HCT116 (cell line): ENCODE results near the gene BST2. TPM values are rescaled to one million over a fixed set of nuclear protein-coding genes. Genes with fewer than 3 reads are reported as not detected.

Source experiments
- ATAC-seq: fragments of 200-7000 bp; cut with Tn5 transposase; 2 replicates; pipeline ENCODE4 v1.9.1; 2020; ENCODE audit warnings: mild to moderate bottlenecking, moderate library complexity
- BruUV-seq: library from RNA; stranded (reverse); fragments of 400-500 nt; replicated peaks from 2 replicates; lab custom pipeline; 2021; lab: Mats Ljungman, UMichigan
- CTCF ChIA-PET: fragments of 300-600 bp; sonication (Branson Sonifier 250); formaldehyde crosslinking; loops from one replicate; lab custom pipeline; 2021; ENCODE audit warnings: antibody characterized with exemption; lab: Charles Lee
- POLR2A ChIA-PET: fragments of 300-600, 350-600 bp; sonication (Branson Sonifier 250); formaldehyde crosslinking; loops from one replicate; lab custom pipeline; 2021; ENCODE audit warnings: antibody characterized with exemption; lab: Charles Lee
- RAD21 ChIA-PET, 2 experiments: fragments of 300-600 bp; sonication (Branson Sonifier 250); formaldehyde crosslinking; loops; one replicate each; lab custom pipeline; 2023; ENCODE audit warnings: low total read pairs in 2 of 2; ENCODE audit not compliant: uncharacterized antibody in 2 of 2, unreplicated experiment in 2 of 2, low non-redundant PET in 1 of 2; lab: Charles Lee
- DNase-seq: peaks from one replicate; pipeline ENCODE4 v3.0.0-alpha.2; 2010; ENCODE audit warnings: low read depth, low spot score
- H2AFZ ChIP-seq: fragments of 200-600 bp; shearing (Covaris generic), sonication (generic); 2 replicates; pipeline ENCODE4 v1.6.1; 2017; ENCODE audit warnings: low read depth, mixed run types, mixed read lengths, antibody characterized with exemption, low read length; ENCODE audit not compliant: poor library complexity, severe bottlenecking
- H3K27ac ChIP-seq: 2 replicates; pipeline ENCODE4 v1.5.1; 2012; ENCODE audit warnings: low read depth, low read length
- H3K27me3 ChIP-seq: fragments of 200-600 bp; sonication (generic); 2 replicates; pipeline ENCODE4 v1.6.1; 2016; ENCODE audit warnings: mixed run types, low read length, mixed read lengths; ENCODE audit not compliant: insufficient read depth
- H3K36me3 ChIP-seq, 2 experiments: fragments of 200-500 bp in 1 of 2; fragments of 200-600 bp in 1 of 2; sonication (Bioruptor generic) in 1 of 2; sonication (generic) in 1 of 2; 2 replicates each; pipeline versions ENCODE4 v1.5.1 to v1.6.1; 2014 to 2016; ENCODE audit warnings: low read length in 2 of 2, inconsistent platforms in 1 of 2, mixed read lengths in 1 of 2, mixed run types in 1 of 2; ENCODE audit not compliant: insufficient read depth in 2 of 2, control insufficient read depth in 1 of 2
- H3K4me1 ChIP-seq, 2 experiments: fragments of 200-600 bp in 1 of 2; sonication (generic) in 1 of 2; 2 replicates each; pipeline versions ENCODE4 v1.5.1 to v1.6.1; 2012 to 2017; ENCODE audit warnings: low read length in 2 of 2, inconsistent platforms in 1 of 2, mild to moderate bottlenecking in 1 of 2, mixed read lengths in 1 of 2, mixed run types in 1 of 2, moderate library complexity in 1 of 2; ENCODE audit not compliant: insufficient read depth in 2 of 2, control insufficient read depth in 1 of 2
- H3K4me2 ChIP-seq: fragments of 200-600 bp; sonication (generic); 2 replicates; pipeline ENCODE4 v1.6.1; 2017; ENCODE audit warnings: mixed run types, low read length, mixed read lengths
- H3K4me3 ChIP-seq, 2 experiments: fragments of 200-600 bp in 1 of 2; sonication (generic) in 1 of 2; replicated peaks in 1 of 2; 2 replicates each; pipeline ENCODE4 v1.5.1; 2011 to 2016; ENCODE audit warnings: low read length in 2 of 2, control low read depth in 1 of 2, low read depth in 1 of 2, mild to moderate bottlenecking in 1 of 2, mixed read lengths in 1 of 2, mixed run types in 1 of 2
- H3K79me2 ChIP-seq: fragments of 200-600 bp; sonication (generic); 2 replicates; pipeline ENCODE4 v1.6.1; 2017; ENCODE audit warnings: mild to moderate bottlenecking, mixed run types, low read length, moderate library complexity, mixed read lengths; ENCODE audit not compliant: insufficient read depth
- H3K9ac ChIP-seq: fragments of 200-600 bp; sonication (generic); 2 replicates; pipeline ENCODE4 v1.6.1; 2016; ENCODE audit warnings: low read length, mixed read lengths
- H3K9me2 ChIP-seq: fragments of 200-600 bp; sonication (generic), shearing (Covaris generic); 2 replicates; pipeline ENCODE4 v1.6.1; 2017; ENCODE audit warnings: mixed run types, mild to moderate bottlenecking, moderate library complexity; ENCODE audit not compliant: insufficient read depth
- H3K9me3 ChIP-seq, 2 experiments: fragments of 200-500 bp in 1 of 2; fragments of 200-600 bp in 1 of 2; sonication (Bioruptor generic) in 1 of 2; sonication (generic) in 1 of 2; 2 replicates each; pipeline ENCODE4 v1.6.1; 2014 to 2017; ENCODE audit warnings: low read length in 2 of 2, mixed read lengths in 2 of 2, inconsistent platforms in 1 of 2, low read depth in 1 of 2, mild to moderate bottlenecking in 1 of 2, mixed run types in 1 of 2, moderate library complexity in 1 of 2; ENCODE audit not compliant: control insufficient read depth in 1 of 2, insufficient read depth in 1 of 2
- H4K20me1 ChIP-seq: fragments of 200-600 bp; sonication (generic), shearing (Covaris generic); 2 replicates; pipeline ENCODE4 v1.6.1; 2017; ENCODE audit warnings: mixed run types, mild to moderate bottlenecking, moderate library complexity; ENCODE audit not compliant: insufficient read depth
- CEBPB ChIP-seq: IDR thresholded peaks from 2 replicates; pipeline ENCODE4 v1.6.1; 2012; ENCODE audit warnings: low read depth
- CTCF ChIP-seq, 3 experiments: fragments of 200-600 bp in 1 of 3; sonication (generic) in 1 of 3; IDR thresholded peaks in 2 of 3; conservative IDR thresholded peaks in 1 of 3; 2 replicates each; pipeline ENCODE4 v1.5.1; 2012 to 2017; ENCODE audit warnings: low read depth in 2 of 3, low read length in 2 of 3, antibody characterized with exemption in 1 of 3, borderline replicate concordance in 1 of 3, control low read depth in 1 of 3, mild to moderate bottlenecking in 1 of 3, mixed read lengths in 1 of 3, mixed run types in 1 of 3, moderate library complexity in 1 of 3; ENCODE audit not compliant: insufficient read depth in 1 of 3
- EGR1 ChIP-seq: IDR thresholded peaks from 2 replicates; pipeline ENCODE4 v1.6.1; 2012; ENCODE audit warnings: low read depth
- ELF1 ChIP-seq: IDR thresholded peaks from 2 replicates; pipeline ENCODE4 v1.6.1; 2012; ENCODE audit warnings: low read depth, borderline replicate concordance
- EZH2 ChIP-seq: fragments of 200-600 bp; sonication (generic); IDR thresholded peaks from 2 replicates; pipeline ENCODE4 v1.6.1; 2017; ENCODE audit warnings: antibody characterized with exemption, mixed run types
- EZH2phosphoT487 ChIP-seq: fragments of 200-600 bp; IDR thresholded peaks from 2 replicates; pipeline ENCODE4 v1.6.1; 2018; ENCODE audit warnings: antibody characterized with exemption, borderline replicate concordance
- JUND ChIP-seq: IDR thresholded peaks from 2 replicates; pipeline ENCODE4 v1.6.1; 2012
- POLR2A ChIP-seq: IDR thresholded peaks from 2 replicates; pipeline ENCODE4 v1.7.0; 2011; ENCODE audit warnings: borderline replicate concordance; ENCODE audit not compliant: insufficient read depth, insufficient read length; ENCODE audit errors: extremely low read depth
- POLR2AphosphoS5 ChIP-seq: IDR thresholded peaks from 2 replicates; pipeline ENCODE4 v1.6.1; 2011; ENCODE audit warnings: mild to moderate bottlenecking, low read depth, low read length, moderate library complexity
- RAD21 ChIP-seq: IDR thresholded peaks from 2 replicates; pipeline ENCODE4 v1.6.1; 2012; ENCODE audit warnings: low read depth, mild to moderate bottlenecking
- SP1 ChIP-seq: IDR thresholded peaks from 2 replicates; pipeline ENCODE4 v1.6.1; 2012; ENCODE audit warnings: low read depth
- SRF ChIP-seq: IDR thresholded peaks from 2 replicates; pipeline ENCODE4 v1.6.1; 2012; ENCODE audit warnings: low read depth
- YY1 ChIP-seq: IDR thresholded peaks from 2 replicates; pipeline ENCODE4 v1.6.1; 2011; ENCODE audit warnings: low read length, low read depth, moderate library complexity, mild to moderate bottlenecking; ENCODE audit not compliant: insufficient replicate concordance; ENCODE audit errors: extremely low read depth
- ZNF274 ChIP-seq: fragments of 200-500 bp; sonication (Bioruptor generic); IDR thresholded peaks from 2 replicates; pipeline ENCODE4 v1.6.1; 2014; ENCODE audit warnings: mild to moderate bottlenecking, low read depth, low read length, inconsistent platforms
- intact Hi-C: fragments of 100-400 bp; cut with micrococcal nuclease; formaldehyde crosslinking; loops from 2 replicates; pipeline ENCODE4 v1.10.0; 2022
- total RNA-seq: library from RNA; stranded (reverse); gene quantifications from one replicate; pipeline ENCODE4 v1.2.1, GENCODE V29; 2021; ENCODE audit not compliant: unreplicated experiment
- TF ChIP-seq, protein P1 (sequence below): IDR thresholded peaks from 2 replicates; pipeline ENCODE4 v1.6.1; 2012
- TF ChIP-seq, protein P2 (sequence below): IDR thresholded peaks from 2 replicates; pipeline ENCODE4 v1.6.1; 2012
- TF ChIP-seq, protein P3 (sequence below): IDR thresholded peaks from 2 replicates; pipeline ENCODE4 v1.6.1; 2012; ENCODE audit warnings: low read depth

BST2 gene
- total RNA-seq, 1 experiment from 2014 or later = 5.4 TPM

DNA sequence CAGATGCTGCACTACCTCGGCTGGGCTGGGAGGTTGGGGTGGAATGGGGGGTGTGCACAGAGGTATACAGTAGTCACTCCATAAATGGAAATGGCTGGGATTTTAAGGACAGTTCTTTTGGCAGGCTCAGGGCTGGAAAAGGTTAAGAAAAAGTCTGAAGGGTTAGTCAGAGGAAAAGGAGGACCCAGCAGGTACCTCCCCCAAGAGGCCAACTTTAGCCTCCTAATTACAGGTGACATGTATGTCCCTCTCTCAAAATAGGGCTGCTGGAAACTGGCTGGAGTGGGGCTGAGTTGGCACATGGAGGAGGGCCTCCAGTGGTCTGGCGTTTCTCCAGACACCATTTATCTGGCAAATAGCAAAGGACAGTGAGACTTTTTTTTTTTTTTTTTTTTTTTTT is 12.4 kb downstream of the BST2 start:
- intact Hi-C loops = no loop called here
- Histone ChIP-seq H2AFZ (no peak overlapping the region), H3K27me3 (no peaks in the 10 kb centered on the region), H3K4me3 (no peak overlapping the region), H3K9ac (no peak overlapping the region), H3K9me2 (no peaks in the 10 kb centered on the region), H4K20me1 (no peaks in the 10 kb centered on the region), H3K9me3 (no peaks in the 10 kb centered on the region), H3K79me2 (no peaks in the 10 kb centered on the region), H3K36me3 (no peaks in the 10 kb centered on the region), H3K4me2 (peak overlapping the region; percentile 45), H3K4me1 (peaks cover 11 to 32% of the 10 kb centered on the region in 2 experiments), H3K27ac (no peak overlapping the region)
- TF ChIP-seq, protein P1, sequence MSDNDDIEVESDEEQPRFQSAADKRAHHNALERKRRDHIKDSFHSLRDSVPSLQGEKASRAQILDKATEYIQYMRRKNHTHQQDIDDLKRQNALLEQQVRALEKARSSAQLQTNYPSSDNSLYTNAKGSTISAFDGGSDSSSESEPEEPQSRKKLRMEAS = no peak
- TF ChIP-seq RAD21 (no peak), POLR2AphosphoS5 (no peak), SRF (no peak), SP1 (no peak), ZNF274 (no peak), POLR2A (no peak), EGR1 (no peak), EZH2 (no peak), YY1 (no peak), JUND (no peak), CTCF (IDR thresholded peaks at IDR 0.05 in 2 of 3, conservative IDR thresholded peaks at IDR 0.05 in 1 of 3; ENCODE audit: borderline replicate concordance in 1 of 3, insufficient read depth in 1 of 3, low read depth in 2 of 3, low read length in 2 of 3) (no peak), ELF1 (no peak), EZH2phosphoT487 (no peak), CEBPB (no peak)
- TF ChIP-seq, protein P2, sequence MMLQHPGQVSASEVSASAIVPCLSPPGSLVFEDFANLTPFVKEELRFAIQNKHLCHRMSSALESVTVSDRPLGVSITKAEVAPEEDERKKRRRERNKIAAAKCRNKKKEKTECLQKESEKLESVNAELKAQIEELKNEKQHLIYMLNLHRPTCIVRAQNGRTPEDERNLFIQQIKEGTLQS = no peak
- TF ChIP-seq, protein P3, sequence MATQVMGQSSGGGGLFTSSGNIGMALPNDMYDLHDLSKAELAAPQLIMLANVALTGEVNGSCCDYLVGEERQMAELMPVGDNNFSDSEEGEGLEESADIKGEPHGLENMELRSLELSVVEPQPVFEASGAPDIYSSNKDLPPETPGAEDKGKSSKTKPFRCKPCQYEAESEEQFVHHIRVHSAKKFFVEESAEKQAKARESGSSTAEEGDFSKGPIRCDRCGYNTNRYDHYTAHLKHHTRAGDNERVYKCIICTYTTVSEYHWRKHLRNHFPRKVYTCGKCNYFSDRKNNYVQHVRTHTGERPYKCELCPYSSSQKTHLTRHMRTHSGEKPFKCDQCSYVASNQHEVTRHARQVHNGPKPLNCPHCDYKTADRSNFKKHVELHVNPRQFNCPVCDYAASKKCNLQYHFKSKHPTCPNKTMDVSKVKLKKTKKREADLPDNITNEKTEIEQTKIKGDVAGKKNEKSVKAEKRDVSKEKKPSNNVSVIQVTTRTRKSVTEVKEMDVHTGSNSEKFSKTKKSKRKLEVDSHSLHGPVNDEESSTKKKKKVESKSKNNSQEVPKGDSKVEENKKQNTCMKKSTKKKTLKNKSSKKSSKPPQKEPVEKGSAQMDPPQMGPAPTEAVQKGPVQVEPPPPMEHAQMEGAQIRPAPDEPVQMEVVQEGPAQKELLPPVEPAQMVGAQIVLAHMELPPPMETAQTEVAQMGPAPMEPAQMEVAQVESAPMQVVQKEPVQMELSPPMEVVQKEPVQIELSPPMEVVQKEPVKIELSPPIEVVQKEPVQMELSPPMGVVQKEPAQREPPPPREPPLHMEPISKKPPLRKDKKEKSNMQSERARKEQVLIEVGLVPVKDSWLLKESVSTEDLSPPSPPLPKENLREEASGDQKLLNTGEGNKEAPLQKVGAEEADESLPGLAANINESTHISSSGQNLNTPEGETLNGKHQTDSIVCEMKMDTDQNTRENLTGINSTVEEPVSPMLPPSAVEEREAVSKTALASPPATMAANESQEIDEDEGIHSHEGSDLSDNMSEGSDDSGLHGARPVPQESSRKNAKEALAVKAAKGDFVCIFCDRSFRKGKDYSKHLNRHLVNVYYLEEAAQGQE = no peak
- BruUV-seq = no TSS peak
- RAD21 ChIA-PET = no interaction called here
- ATAC-seq (no peak), DNase-seq (no peak)
- CTCF ChIA-PET = interaction anchor here (0.6 to 2.5 kb wide), 2 partner anchors 58 to 73 kb away, joined by 3 to 8 read pairs; no protein-coding TSS in a partner anchor
- POLR2A ChIA-PET = no interaction called here
